CD4-positive, alpha-beta memory T cell (primary cell): Measurements from ENCODE around the gene LYPD6B. TPM values are rescaled to one million over a fixed set of nuclear protein-coding genes. Genes with fewer than 3 reads are reported as not detected.

Experiments used
- CTCF ChIA-PET: fragments of 350-600 bp; sonication (Branson Sonifier 250); formaldehyde crosslinking; loops from one replicate; lab custom pipeline; 2021; ENCODE audit warnings: inconsistent platforms; ENCODE audit not compliant: partially characterized antibody; lab: Charles Lee
- POLR2A ChIA-PET: fragments of 350-600 bp; sonication (Branson Sonifier 250); formaldehyde crosslinking; loops from one replicate; lab custom pipeline; 2021; ENCODE audit not compliant: partially characterized antibody; lab: Charles Lee
- DNase-seq, 5 donors: peaks; one replicate each; pipeline versions ENCODE4 v3.0.0 to v3.0.0-alpha.2; 2020 to 2022; ENCODE audit warnings: mixed read lengths in 1 of 5
- H3K27ac ChIP-seq: one replicate; pipeline ENCODE4 v1.7.0; 2013; ENCODE audit warnings: low read depth, low read length
- H3K27me3 ChIP-seq: 2 replicates; pipeline ENCODE4 v1.7.0; 2013; ENCODE audit warnings: mild to moderate bottlenecking, low read length, moderate library complexity; ENCODE audit not compliant: insufficient read depth
- H3K36me3 ChIP-seq: 2 replicates; pipeline ENCODE4 v1.7.0; 2013; ENCODE audit warnings: mild to moderate bottlenecking, low read length, moderate library complexity; ENCODE audit not compliant: insufficient read depth
- H3K4me1 ChIP-seq: 2 replicates; pipeline ENCODE4 v1.7.0; 2013; ENCODE audit warnings: mild to moderate bottlenecking, low read length, moderate library complexity; ENCODE audit not compliant: insufficient read depth
- H3K4me3 ChIP-seq, 2 donors: one replicate each; pipeline ENCODE4 v1.7.0; 2013; ENCODE audit warnings: low read length in 2 of 2, mild to moderate bottlenecking in 1 of 2
- H3K9me3 ChIP-seq, 2 donors: one replicate each; pipeline ENCODE4 v1.7.0; 2013; ENCODE audit warnings: low read length in 2 of 2, control low read depth in 1 of 2; ENCODE audit not compliant: control insufficient read depth in 1 of 2
- H3K27ac Mint-ChIP-seq, 7 donors: one replicate each; pipeline ENCODE4 v1.8.0; 2020 to 2021; ENCODE audit warnings: mixed read lengths in 7 of 7, mild to moderate bottlenecking in 6 of 7, inconsistent platforms in 3 of 7, moderate library complexity in 3 of 7
- H3K27me3 Mint-ChIP-seq, 2 donors: one replicate each; pipeline ENCODE4 v1.8.0; 2020 to 2021; ENCODE audit warnings: mixed read lengths in 2 of 2
- H3K36me3 Mint-ChIP-seq, 2 donors: one replicate each; pipeline ENCODE4 v1.8.0; 2020 to 2021; ENCODE audit warnings: mixed read lengths in 2 of 2, inconsistent platforms in 1 of 2, mild to moderate bottlenecking in 1 of 2
- H3K4me1 Mint-ChIP-seq, 4 donors: one replicate each; pipeline ENCODE4 v1.8.0; 2020 to 2021; ENCODE audit warnings: mixed read lengths in 4 of 4, mild to moderate bottlenecking in 1 of 4
- H3K4me3 Mint-ChIP-seq, 8 donors: one replicate each; pipeline ENCODE4 v1.8.0; 2020 to 2021; ENCODE audit warnings: mixed read lengths in 8 of 8, mild to moderate bottlenecking in 7 of 8, moderate library complexity in 6 of 8, inconsistent platforms in 3 of 8
- H3K9me3 Mint-ChIP-seq, 8 donors: one replicate each; pipeline ENCODE4 v1.8.0; 2020 to 2021; ENCODE audit warnings: mixed read lengths in 8 of 8, mild to moderate bottlenecking in 5 of 8, inconsistent platforms in 3 of 8, moderate library complexity in 1 of 8
- intact Hi-C: fragments of 100-400 bp; cut with micrococcal nuclease; formaldehyde crosslinking; loops from one replicate; pipeline ENCODE4 v1.15.1; 2023
- polyA plus RNA-seq, 2 donors: library from polyadenylated mRNA; unstranded; fragments of 300-500 nt; fragmentation: Illumina TruSeq; gene quantifications; one replicate each; pipeline ENCODE4 v1.2.3, GENCODE V29; 2021
- total RNA-seq, 2 experiments: library from RNA; stranded (reverse); gene quantifications; one replicate each; pipeline ENCODE4 v1.2.3, GENCODE V29; 2021

Gene LYPD6B
- total and polyA plus RNA-seq, 4 experiments from 2014 or later, result not detected

DNA sequence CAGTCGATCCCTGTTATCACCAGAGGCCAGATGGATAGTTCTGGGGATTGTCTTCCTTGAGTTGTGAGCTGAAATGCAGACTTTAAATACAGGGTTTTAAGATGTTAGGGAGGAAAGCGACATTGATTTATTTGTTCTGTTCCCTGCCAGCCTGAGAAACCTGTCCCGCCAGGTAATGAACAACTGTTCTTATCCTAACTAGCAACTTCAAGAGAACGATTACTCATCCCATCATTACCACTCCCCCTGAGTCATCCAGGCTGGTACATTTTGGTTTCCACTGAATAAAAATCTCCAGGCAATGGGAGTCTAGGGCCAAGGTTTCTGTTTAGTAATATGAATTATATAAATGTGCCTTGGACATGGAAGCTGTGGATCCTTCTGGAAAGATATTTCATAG is 131.2 kb downstream of the LYPD6B start:
- ChIA-PET POLR2A (no interaction called here), CTCF (no interaction called here)
- Mint-ChIP-seq H3K4me1 (peaks cover 2 to 16% (median 8%) of the 10 kb centered on the region in 4 donors), H3K4me3 (no peak overlapping the region), H3K27me3 (peaks cover 2 to 3% of the 10 kb centered on the region in 2 donors), H3K9me3 (peaks cover 0 to 10% (median 5%) of the 10 kb centered on the region in 8 donors), H3K27ac (no peak overlapping the region), H3K36me3 (no peaks in the 10 kb centered on the region)
- intact Hi-C loops, result no loop called here
- Histone ChIP-seq H3K27ac (no peak overlapping the region), H3K9me3 (no peaks in the 10 kb centered on the region), H3K4me3 (no peak overlapping the region), H3K4me1 (no peaks in the 10 kb centered on the region), H3K27me3 (no peaks in the 10 kb centered on the region), H3K36me3 (no peaks in the 10 kb centered on the region)
- DNase-seq, result no peak

DNA sequence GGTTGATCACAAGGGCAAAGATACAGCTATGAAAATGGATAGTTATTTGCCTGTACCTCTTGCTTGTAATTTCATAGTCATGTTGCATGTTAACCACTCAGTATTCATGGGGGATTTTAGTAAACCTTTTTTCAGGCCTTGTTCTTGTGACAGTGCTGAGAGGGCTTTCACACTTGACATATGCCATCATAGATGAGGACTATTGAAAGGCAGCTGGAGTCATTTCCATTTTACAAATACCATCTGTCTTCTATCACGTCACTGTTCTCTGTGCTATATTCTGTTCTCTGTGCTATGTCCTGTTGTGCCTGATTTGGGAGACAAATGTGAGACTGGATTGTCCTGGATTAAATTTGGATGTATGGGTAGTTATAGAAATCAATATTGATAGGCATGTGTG is 131.7 kb downstream of the LYPD6B start:
- peaks cover 0 to 10% (median 5%) of the 10 kb centered on the region in 8 donors for H3K9me3 Mint-ChIP-seq
- Histone ChIP-seq H3K4me3 (no peak overlapping the region), H3K9me3 (no peaks in the 10 kb centered on the region), H3K36me3 (no peaks in the 10 kb centered on the region), H3K27ac (no peak overlapping the region), H3K27me3 (no peaks in the 10 kb centered on the region), H3K4me1 (no peaks in the 10 kb centered on the region)
- intact Hi-C loops, result no loop called here
- no peak overlapping the region for H3K27ac Mint-ChIP-seq
- H3K4me3 Mint-ChIP-seq, result no peak overlapping the region
- ChIA-PET CTCF (no interaction called here), POLR2A (no interaction called here)
- H3K27me3 Mint-ChIP-seq, result peaks cover 2 to 3% of the 10 kb centered on the region in 2 donors
- H3K36me3 Mint-ChIP-seq, result no peaks in the 10 kb centered on the region
- DNase-seq, result no peak
- H3K4me1 Mint-ChIP-seq, result peaks cover 2 to 16% (median 8%) of the 10 kb centered on the region in 4 donors

DNA sequence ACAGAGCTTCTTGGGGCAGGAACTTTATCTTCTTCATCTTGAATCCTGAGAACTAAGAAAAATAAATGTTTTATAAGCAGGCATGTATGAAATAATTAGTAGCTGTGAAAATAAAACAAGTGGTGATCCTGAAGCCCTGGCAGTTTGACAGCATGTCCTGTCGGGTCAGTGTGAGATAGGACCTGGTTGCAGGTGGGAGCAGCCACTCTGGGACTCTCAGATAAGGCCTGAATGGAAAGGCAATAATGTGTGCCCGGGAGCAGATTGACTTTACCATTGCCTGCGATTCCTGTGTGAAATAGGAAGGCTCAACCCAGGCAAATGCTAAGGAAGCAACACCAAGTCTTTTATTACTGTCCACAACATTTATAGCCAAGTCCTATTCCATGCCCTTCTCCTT is 132.4 kb downstream of the LYPD6B start:
- DNase-seq, result no peak
- intact Hi-C loops, result no loop called here
- no peak overlapping the region for H3K4me3 ChIP-seq
- CTCF ChIA-PET, result no interaction called here
- no peak overlapping the region for H3K27ac ChIP-seq
- no peaks in the 10 kb centered on the region for H3K9me3 ChIP-seq
- H3K36me3 ChIP-seq, result no peaks in the 10 kb centered on the region
- no peak overlapping the region for H3K4me3 Mint-ChIP-seq
- H3K27me3 ChIP-seq, result no peaks in the 10 kb centered on the region
- no peaks in the 10 kb centered on the region for H3K4me1 ChIP-seq
- H3K4me1 Mint-ChIP-seq, result peaks cover 2 to 16% (median 8%) of the 10 kb centered on the region in 4 donors
- H3K9me3 Mint-ChIP-seq, result peaks cover 0 to 10% (median 5%) of the 10 kb centered on the region in 8 donors
- POLR2A ChIA-PET, result no interaction called here
- H3K27me3 Mint-ChIP-seq, result peaks cover 2 to 3% of the 10 kb centered on the region in 2 donors
- H3K36me3 Mint-ChIP-seq, result no peaks in the 10 kb centered on the region
- no peak overlapping the region for H3K27ac Mint-ChIP-seq

DNA sequence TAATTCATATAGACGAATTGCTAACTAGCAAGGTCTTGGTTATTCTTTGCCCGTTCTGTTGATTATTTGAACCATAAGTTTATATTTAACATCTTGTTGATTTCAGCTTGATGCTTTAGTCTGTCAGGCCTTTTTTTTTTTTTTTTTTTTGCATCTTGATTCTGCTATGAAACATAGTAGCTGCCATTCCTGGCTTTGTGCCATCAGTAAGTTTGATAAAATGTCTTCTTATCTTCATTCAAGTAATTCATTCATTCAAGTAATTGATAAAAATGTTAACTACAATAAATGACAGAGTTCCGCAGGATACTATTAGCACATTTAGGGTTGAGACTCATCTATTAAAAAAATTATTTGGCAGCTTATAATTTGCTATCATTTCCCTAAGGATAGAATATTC is 134.7 kb downstream of the LYPD6B start:
- Histone ChIP-seq H3K9me3 (no peaks in the 10 kb centered on the region), H3K27ac (no peak overlapping the region), H3K36me3 (no peaks in the 10 kb centered on the region), H3K27me3 (no peaks in the 10 kb centered on the region), H3K4me1 (no peaks in the 10 kb centered on the region), H3K4me3 (no peak overlapping the region)
- H3K4me3 Mint-ChIP-seq, result no peak overlapping the region
- H3K27me3 Mint-ChIP-seq, result peaks cover 3 to 4% of the 10 kb centered on the region in 2 donors
- no peak for DNase-seq
- H3K27ac Mint-ChIP-seq, result no peak overlapping the region
- peaks cover 0 to 10% (median 5%) of the 10 kb centered on the region in 8 donors for H3K9me3 Mint-ChIP-seq
- intact Hi-C loops, result no loop called here
- no peaks in the 10 kb centered on the region for H3K36me3 Mint-ChIP-seq
- peaks cover 0 to 4% (median 2%) of the 10 kb centered on the region in 4 donors for H3K4me1 Mint-ChIP-seq
- ChIA-PET CTCF (no interaction called here), POLR2A (no interaction called here)

DNA sequence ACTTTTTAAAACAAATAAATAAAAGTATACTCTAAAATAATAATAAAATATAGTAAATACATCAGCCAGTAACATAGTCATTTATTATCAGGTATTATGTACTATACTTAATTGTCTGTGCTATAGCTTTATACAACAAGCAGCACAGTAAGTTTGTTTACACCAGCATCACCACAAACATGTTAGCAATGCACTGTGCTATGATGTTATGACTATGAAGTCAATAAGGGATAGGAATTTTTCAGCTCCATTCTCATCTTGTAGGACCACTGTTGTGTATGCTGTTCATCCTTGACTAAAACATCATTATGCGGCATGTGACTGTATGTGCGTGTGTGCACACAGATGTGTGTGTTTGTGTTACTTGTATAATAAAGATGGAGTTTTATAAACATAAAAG is 137.5 kb downstream of the LYPD6B start:
- Mint-ChIP-seq H3K27ac (no peak overlapping the region), H3K9me3 (peaks cover 0 to 10% (median 5%) of the 10 kb centered on the region in 8 donors), H3K27me3 (peaks cover 1 to 3% of the 10 kb centered on the region in 2 donors), H3K36me3 (no peaks in the 10 kb centered on the region), H3K4me3 (no peak overlapping the region), H3K4me1 (no peaks in the 10 kb centered on the region)
- Histone ChIP-seq H3K27me3 (no peaks in the 10 kb centered on the region), H3K4me3 (no peak overlapping the region), H3K27ac (no peak overlapping the region), H3K36me3 (no peaks in the 10 kb centered on the region), H3K9me3 (no peaks in the 10 kb centered on the region), H3K4me1 (no peaks in the 10 kb centered on the region)
- POLR2A ChIA-PET, result no interaction called here
- intact Hi-C loops, result no loop called here
- CTCF ChIA-PET, result no interaction called here
- no peak for DNase-seq

DNA sequence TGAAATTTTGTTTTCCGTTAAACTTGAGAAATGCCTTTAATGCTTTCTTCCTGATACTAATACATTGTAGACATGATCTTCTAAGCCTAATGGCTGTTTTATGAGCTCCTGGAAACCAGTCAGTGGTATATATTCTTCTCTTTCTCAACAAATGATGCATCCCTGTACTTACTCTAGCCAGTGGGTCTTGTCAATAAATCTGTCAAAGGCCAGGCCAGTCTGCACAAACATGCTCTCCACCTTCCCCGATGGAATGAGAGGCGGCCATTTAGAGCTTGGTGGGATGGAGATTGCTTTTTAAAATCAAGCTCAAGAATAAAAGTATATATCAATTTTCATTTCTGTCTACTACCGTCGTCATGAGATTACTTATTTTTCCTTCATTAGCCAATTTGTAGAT is 140.1 kb downstream of the LYPD6B start:
- Mint-ChIP-seq H3K4me3 (peak overlapping the region in 1 of 8 donors; percentile 22), H3K27me3 (peaks cover 1 to 6% of the 10 kb centered on the region in 2 donors), H3K36me3 (no peaks in the 10 kb centered on the region), H3K9me3 (no peaks in the 10 kb centered on the region), H3K4me1 (no peaks in the 10 kb centered on the region), H3K27ac (no peak overlapping the region)
- H3K9me3 ChIP-seq, result no peaks in the 10 kb centered on the region
- no peaks in the 10 kb centered on the region for H3K27me3 ChIP-seq
- no peak overlapping the region for H3K4me3 ChIP-seq
- intact Hi-C loops, result no loop called here
- POLR2A ChIA-PET, result no interaction called here
- no peak overlapping the region for H3K27ac ChIP-seq
- no peak for DNase-seq
- no peaks in the 10 kb centered on the region for H3K4me1 ChIP-seq
- no peaks in the 10 kb centered on the region for H3K36me3 ChIP-seq
- CTCF ChIA-PET, result interaction anchor here (2.4 kb wide), 1 partner anchor 9 kb away, joined by 5 read pairs; no protein-coding TSS in a partner anchor

DNA sequence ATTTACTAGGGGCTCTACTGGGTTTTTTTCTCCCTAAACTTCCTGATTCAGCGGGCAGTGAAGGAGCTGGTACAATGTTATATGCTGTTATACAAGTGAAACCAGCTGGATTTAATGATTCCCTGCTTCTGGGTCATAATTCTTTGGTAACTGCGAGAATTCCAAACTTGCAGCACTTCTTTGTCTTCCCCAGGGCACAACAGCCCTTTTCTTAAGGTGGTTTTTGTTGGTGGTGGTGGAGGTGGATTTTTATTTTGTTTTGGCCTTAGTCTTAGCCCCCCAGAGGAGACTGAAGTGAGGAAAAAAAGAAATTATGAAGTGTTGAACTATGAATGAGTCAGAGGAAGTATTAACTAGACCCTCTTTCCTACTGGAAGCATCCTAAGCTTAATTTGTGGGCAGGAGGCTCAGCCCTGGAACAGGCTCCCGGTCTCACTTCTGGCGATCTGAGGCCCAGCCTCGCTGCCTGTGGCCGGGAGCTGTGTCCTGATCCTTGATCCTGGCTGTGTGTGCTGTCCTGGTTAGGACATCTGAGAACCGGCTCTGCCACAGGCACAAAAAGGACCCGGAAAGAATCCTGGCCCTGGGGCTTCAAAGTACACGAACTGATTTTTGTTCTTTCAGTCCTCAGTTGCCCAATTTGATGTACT is 141.9 kb downstream of the LYPD6B start:
- ChIA-PET CTCF (no interaction called here), POLR2A (no interaction called here)
- no peaks in the 10 kb centered on the region for H3K36me3 ChIP-seq
- intact Hi-C loops, result no loop called here
- H3K9me3 Mint-ChIP-seq, result no peaks in the 10 kb centered on the region
- no peak for DNase-seq
- H3K27ac Mint-ChIP-seq, result no peak overlapping the region
- no peak overlapping the region for H3K4me3 ChIP-seq
- no peaks in the 10 kb centered on the region for H3K9me3 ChIP-seq
- no peak overlapping the region for H3K4me3 Mint-ChIP-seq
- H3K4me1 Mint-ChIP-seq, result no peaks in the 10 kb centered on the region
- no peaks in the 10 kb centered on the region for H3K36me3 Mint-ChIP-seq
- H3K4me1 ChIP-seq, result no peaks in the 10 kb centered on the region
- H3K27ac ChIP-seq, result no peak overlapping the region
- no peaks in the 10 kb centered on the region for H3K27me3 ChIP-seq
- peaks cover 1 to 5% of the 10 kb centered on the region in 2 donors for H3K27me3 Mint-ChIP-seq
